Esophagus muscularis mucosa (tissue), 3 donors: ENCODE measurements around the gene GYPC.

Experiments used
- EP300 ChIP-seq: sonication (generic); formaldehyde crosslinking; IDR thresholded peaks from one replicate; pipeline ENCODE4 v1.6.1; 2017; ENCODE audit warnings: antibody characterized with exemption
- POLR2AphosphoS5 ChIP-seq, 2 donors: sonication (generic); formaldehyde crosslinking; IDR thresholded peaks; one replicate each; pipeline ENCODE4 v1.6.1; 2017; ENCODE audit warnings: antibody characterized with exemption in 2 of 2

- TF ChIP-seq EP300 (no peak), POLR2AphosphoS5 (IDR thresholded peaks at IDR 0.05) (no peak)
Observed at GRCh38 chr2:126736133-126736874, 80.3 kb downstream of the GYPC start.
